GM12878 (cell line): ENCODE data around the gene UPF1. TPM values are rescaled to one million over a fixed set of nuclear protein-coding genes. Genes with fewer than 3 reads are reported as not detected.

Experiments
- ATAC-seq: fragments of 200-7000 bp; cut with Tn5 transposase; 3 replicates; pipeline ENCODE4 v1.9.1; 2020; ENCODE audit warnings: mild to moderate bottlenecking, moderate library complexity
- BruUV-seq: library from RNA; stranded (reverse); fragments of 400-500 nt; replicated peaks from 2 replicates; lab custom pipeline; 2021; lab: Mats Ljungman, UMichigan
- CTCF ChIA-PET: fragments of 300-600 bp; sonication (Branson Sonifier 250); formaldehyde crosslinking; extraction: SDS; loops from one replicate; lab custom pipeline; 2021; ENCODE audit warnings: inconsistent platforms; lab: Yijun Ruan, JAX
- POLR2A ChIA-PET: fragments of 350-600 bp; formaldehyde crosslinking; extraction: SDS; loops from one replicate; lab custom pipeline; 2021; ENCODE audit warnings: inconsistent platforms; lab: Charles Lee
- RAD21 ChIA-PET: fragments of 300-600 bp; sonication (Branson Sonifier 250); formaldehyde crosslinking; loops from one replicate; lab custom pipeline; 2023; ENCODE audit warnings: antibody characterized with exemption; ENCODE audit not compliant: unreplicated experiment; lab: Charles Lee
- SMC1A ChIA-PET: fragments of 300-600 bp; sonication (Branson Sonifier 250); formaldehyde crosslinking; loops from one replicate; lab custom pipeline; 2023; ENCODE audit not compliant: unreplicated experiment, uncharacterized antibody; lab: Charles Lee
- DNase-seq: peaks from one replicate; pipeline ENCODE4 v3.0.0-alpha.2; 2011; ENCODE audit warnings: low read depth, low spot score
- FAIRE-seq: peaks from 3 replicates; lab custom pipeline; 2011; peaks lifted over from hg19 to GRCh38; lab: Jason Lieb, UNC
- H2AFZ ChIP-seq: 2 replicates; pipeline ENCODE4 v1.6.0; 2011; ENCODE audit warnings: low read depth, low read length, control low read depth; ENCODE audit not compliant: control insufficient read depth
- H3K27ac ChIP-seq: 2 replicates; pipeline ENCODE4 v1.5.1; 2011; ENCODE audit warnings: control low read depth; ENCODE audit not compliant: control insufficient read depth, insufficient read depth
- H3K27me3 ChIP-seq, 2 experiments: replicated peaks in 1 of 2; 2 replicates each; pipeline versions ENCODE4 v1.6.0 to v1.6.1; 2011; ENCODE audit warnings: low read length in 1 of 2; ENCODE audit not compliant: control insufficient read depth in 2 of 2, insufficient read depth in 2 of 2
- H3K36me3 ChIP-seq, 2 experiments: 2 replicates each; pipeline ENCODE4 v1.5.1; 2011; ENCODE audit warnings: low read length in 1 of 2; ENCODE audit not compliant: control insufficient read depth in 2 of 2, insufficient read depth in 2 of 2
- H3K4me1 ChIP-seq: 2 replicates; pipeline ENCODE4 v1.6.1; 2011; ENCODE audit warnings: mild to moderate bottlenecking, low read length, moderate library complexity, mixed read lengths; ENCODE audit not compliant: control insufficient read depth, insufficient read depth
- H3K4me2 ChIP-seq: 2 replicates; pipeline ENCODE4 v1.6.0; 2011; ENCODE audit warnings: control low read depth; ENCODE audit not compliant: control insufficient read depth, insufficient read depth
- H3K4me3 ChIP-seq: fragments of 200-600 bp; sonication (generic); 2 replicates; pipeline ENCODE4 v1.5.1; 2016
- H3K79me2 ChIP-seq: 2 replicates; pipeline ENCODE4 v1.6.0; 2011; ENCODE audit warnings: low read length; ENCODE audit not compliant: control insufficient read depth, insufficient read depth
- H3K9ac ChIP-seq: 2 replicates; pipeline ENCODE4 v1.8.0; 2011; ENCODE audit warnings: low read length, control low read depth, mixed read lengths; ENCODE audit not compliant: control insufficient read depth, insufficient read depth
- H3K9me3 ChIP-seq: replicated peaks from 3 replicates; pipeline ENCODE4 v1.5.1; 2011; ENCODE audit warnings: mild to moderate bottlenecking, low read length; ENCODE audit not compliant: control insufficient read depth, insufficient read depth
- H4K20me1 ChIP-seq: 2 replicates; pipeline ENCODE4 v1.6.0; 2011; ENCODE audit not compliant: control insufficient read depth, insufficient read depth
- HSF1 ChIP-seq: fragments of 150-350 bp; IDR thresholded peaks from 2 replicates; pipeline ENCODE4 v1.6.1; 2014; ENCODE audit warnings: mild to moderate bottlenecking, low read depth, low read length
- IRF4 ChIP-seq: IDR thresholded peaks from 2 replicates; pipeline ENCODE4 v1.6.1; 2011; ENCODE audit warnings: low read depth, low read length
- SKIL ChIP-seq: fragments of 450-650 bp; IDR thresholded peaks from 2 replicates; pipeline ENCODE4 v1.6.1; 2017; ENCODE audit warnings: mild to moderate bottlenecking, low read depth, inconsistent platforms; ENCODE audit not compliant: poor library complexity, severe bottlenecking
- TCF12 ChIP-seq: IDR thresholded peaks from 2 replicates; pipeline ENCODE4 v1.6.1; 2011; ENCODE audit warnings: low read depth, mild to moderate bottlenecking, low read length
- ZNF384 ChIP-seq: IDR thresholded peaks from 2 replicates; pipeline ENCODE4 v1.6.1; 2012; ENCODE audit warnings: low read depth, mild to moderate bottlenecking, low read length, improper control_type of control experiment, borderline replicate concordance
- WGBS: methylation state at CpG from one replicate; pipeline ENCODE4 v1.1.6; 2016; ENCODE audit warnings: low lambda C conversion rate; ENCODE audit not compliant: insufficient replicate concordance, insufficient coverage; ENCODE audit errors: missing lambda C conversion rate; 5-methylcytosine and 5-hydroxymethylcytosine counted together
- in situ Hi-C: fragments of 300-500 bp; cut with MboI; formaldehyde crosslinking; loops from 9 replicates; pipeline ENCODE4 v1.14.3; 2018; ENCODE audit warnings: mixed read lengths
- intact Hi-C: fragments of 100-400 bp; cut with micrococcal nuclease; formaldehyde crosslinking; loops from one replicate; pipeline ENCODE4 v1.14.2; 2022; ENCODE audit not compliant: unreplicated experiment
- polyA plus RNA-seq, 11 experiments: library from polyadenylated mRNA; depleted of rRNA in 4 of 11; unstranded in 6 of 11; stranded (reverse) in 5 of 11; fragments of >200 nt; fragmentation: Nextera tagmentation in 4 of 11; fragmentation: Illumina TruSeq in 1 of 11; extraction: Ambion mirVana in 4 of 11; extraction: Trizol in 1 of 11; gene quantifications; 1 replicate in 1 of 11; 2 replicates in 10 of 11; pipeline versions ENCODE4 v1.2.1 to v1.2.3, GENCODE V29; 2011 to 2016; ENCODE audit warnings: inconsistent platforms in 2 of 11, missing spikeins in 2 of 11, low read depth in 1 of 11
- total RNA-seq, 4 experiments: library from RNA; depleted of rRNA in 3 of 4; stranded (reverse); fragments of >200 nt in 3 of 4; fragmentation: Illumina TruSeq in 1 of 4; extraction: Trizol in 1 of 4; gene quantifications; 2 replicates each; pipeline versions ENCODE4 v1.2.1 to v1.2.3, GENCODE V29; 2013 to 2021
- TF ChIP-seq, protein P1 (sequence below): IDR thresholded peaks from 2 replicates; pipeline ENCODE4 v1.6.1; 2012; ENCODE audit warnings: mild to moderate bottlenecking, low read depth, low read length

The UPF1 gene
- total and polyA plus RNA-seq, 10 of the 15 experiments (the other 5 are each of a cell fraction or from before 2014, with no cell fraction given), result 0.58 to 80.9 (median 18.7) TPM

GRCh38 chr19:18896421-18896841 is 64.7 kb downstream of the UPF1 start (continued):
- TF ChIP-seq, protein P1, sequence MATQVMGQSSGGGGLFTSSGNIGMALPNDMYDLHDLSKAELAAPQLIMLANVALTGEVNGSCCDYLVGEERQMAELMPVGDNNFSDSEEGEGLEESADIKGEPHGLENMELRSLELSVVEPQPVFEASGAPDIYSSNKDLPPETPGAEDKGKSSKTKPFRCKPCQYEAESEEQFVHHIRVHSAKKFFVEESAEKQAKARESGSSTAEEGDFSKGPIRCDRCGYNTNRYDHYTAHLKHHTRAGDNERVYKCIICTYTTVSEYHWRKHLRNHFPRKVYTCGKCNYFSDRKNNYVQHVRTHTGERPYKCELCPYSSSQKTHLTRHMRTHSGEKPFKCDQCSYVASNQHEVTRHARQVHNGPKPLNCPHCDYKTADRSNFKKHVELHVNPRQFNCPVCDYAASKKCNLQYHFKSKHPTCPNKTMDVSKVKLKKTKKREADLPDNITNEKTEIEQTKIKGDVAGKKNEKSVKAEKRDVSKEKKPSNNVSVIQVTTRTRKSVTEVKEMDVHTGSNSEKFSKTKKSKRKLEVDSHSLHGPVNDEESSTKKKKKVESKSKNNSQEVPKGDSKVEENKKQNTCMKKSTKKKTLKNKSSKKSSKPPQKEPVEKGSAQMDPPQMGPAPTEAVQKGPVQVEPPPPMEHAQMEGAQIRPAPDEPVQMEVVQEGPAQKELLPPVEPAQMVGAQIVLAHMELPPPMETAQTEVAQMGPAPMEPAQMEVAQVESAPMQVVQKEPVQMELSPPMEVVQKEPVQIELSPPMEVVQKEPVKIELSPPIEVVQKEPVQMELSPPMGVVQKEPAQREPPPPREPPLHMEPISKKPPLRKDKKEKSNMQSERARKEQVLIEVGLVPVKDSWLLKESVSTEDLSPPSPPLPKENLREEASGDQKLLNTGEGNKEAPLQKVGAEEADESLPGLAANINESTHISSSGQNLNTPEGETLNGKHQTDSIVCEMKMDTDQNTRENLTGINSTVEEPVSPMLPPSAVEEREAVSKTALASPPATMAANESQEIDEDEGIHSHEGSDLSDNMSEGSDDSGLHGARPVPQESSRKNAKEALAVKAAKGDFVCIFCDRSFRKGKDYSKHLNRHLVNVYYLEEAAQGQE, result no peak
- TF ChIP-seq SKIL, result no peak

DNA sequence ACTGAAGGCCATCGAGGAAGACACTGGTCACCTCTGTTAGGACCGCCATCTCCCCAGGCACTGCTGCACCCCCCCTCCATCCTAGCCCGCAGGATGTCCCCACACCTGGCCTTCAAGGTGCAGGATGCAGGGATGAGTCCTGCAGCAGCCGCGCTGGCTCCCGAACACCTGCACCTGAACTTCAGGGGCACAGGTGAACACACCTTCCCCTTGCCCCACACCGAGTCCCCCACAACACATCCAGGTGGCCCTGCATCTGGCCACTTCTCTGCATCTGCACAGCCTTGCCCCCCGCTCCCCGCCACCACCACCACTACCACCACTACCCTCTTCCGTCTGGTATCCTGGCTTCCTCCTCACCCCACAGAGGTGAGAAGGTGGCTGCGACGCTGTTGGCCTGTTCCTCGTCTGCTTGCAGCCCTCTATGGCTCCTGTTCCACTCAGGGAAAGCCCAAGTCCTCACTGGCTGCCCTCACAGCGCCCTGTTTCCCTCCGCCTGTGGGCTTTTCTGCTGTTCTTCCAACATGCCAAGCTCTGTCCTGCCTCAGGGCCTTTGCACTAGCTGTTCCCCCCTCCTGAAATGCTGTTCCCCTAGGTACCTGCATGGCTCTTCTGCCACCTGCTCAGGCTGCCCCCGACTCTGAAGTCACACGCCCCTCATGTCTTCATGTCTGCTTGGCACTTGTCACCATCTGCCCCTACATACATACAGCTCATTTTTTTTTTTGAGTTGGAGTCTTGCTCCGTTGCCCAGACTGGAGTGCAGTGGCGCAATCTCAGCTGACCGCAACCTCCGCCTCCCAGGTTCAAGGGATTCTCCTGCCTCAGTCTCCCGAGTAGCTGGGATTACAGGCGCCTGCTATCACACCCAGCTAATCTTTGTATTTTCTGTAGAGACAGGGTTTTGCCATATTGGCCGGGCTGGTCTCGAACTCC is 65.6 kb downstream of the UPF1 start:
- Histone ChIP-seq H3K79me2 (no peaks in the 10 kb centered on the region), H3K36me3 (peaks cover 2 to 4% of the 10 kb centered on the region in 2 experiments; a peak in 2 of 4 replicates), H3K27me3 (peaks cover 4% of the 10 kb centered on the region in 2 experiments; a peak in 3 of 4 replicates), H3K9ac (no peak overlapping the region), H3K27ac (no peak overlapping the region), H3K9me3 (no peaks in the 10 kb centered on the region), H4K20me1 (no peaks in the 10 kb centered on the region), H3K4me3 (no peak overlapping the region), H3K4me1 (no peaks in the 10 kb centered on the region), H2AFZ (no peak overlapping the region), H3K4me2 (no peak overlapping the region)
- intact Hi-C loops, result no loop called here
- ChIA-PET CTCF (interaction anchor here (1.2 kb wide), 1 partner anchor 22 kb away, joined by 3 read pairs; the partner anchor contains the start of genes COPE and DDX49), SMC1A (no interaction called here), RAD21 (no interaction called here), POLR2A (interaction anchor here (0.6 kb wide), 2 partner anchors 60 to 111 kb away, joined by 3 read pairs; no protein-coding TSS in a partner anchor)
- WGBS, result 81% methylated on average over 25 of the region's 25 CpGs
- ATAC-seq (no peak; the same call in 1 of the 3 replicates), FAIRE-seq (no peak), DNase-seq (no peak)
- no TSS peak for BruUV-seq
- in situ Hi-C loops, result no loop called here
- TF ChIP-seq IRF4 (no peak), SKIL (no peak), TCF12 (no peak), ZNF384 (no peak), HSF1 (no peak)
